SHP77 treated with DMSO at 0.1 percent for 48 hours (cell line): ENCODE measurements around the gene SH3BP2.

Source experiments
- DNase-seq: peaks from one replicate; lab custom pipeline; 2025; lab: John Stamatoyannopoulos, UW

The SH3BP2 gene

GRCh38 chr4:2803624-2804448 is 11.0 kb downstream of the SH3BP2 start:
- DNase-seq = no peak

DNA sequence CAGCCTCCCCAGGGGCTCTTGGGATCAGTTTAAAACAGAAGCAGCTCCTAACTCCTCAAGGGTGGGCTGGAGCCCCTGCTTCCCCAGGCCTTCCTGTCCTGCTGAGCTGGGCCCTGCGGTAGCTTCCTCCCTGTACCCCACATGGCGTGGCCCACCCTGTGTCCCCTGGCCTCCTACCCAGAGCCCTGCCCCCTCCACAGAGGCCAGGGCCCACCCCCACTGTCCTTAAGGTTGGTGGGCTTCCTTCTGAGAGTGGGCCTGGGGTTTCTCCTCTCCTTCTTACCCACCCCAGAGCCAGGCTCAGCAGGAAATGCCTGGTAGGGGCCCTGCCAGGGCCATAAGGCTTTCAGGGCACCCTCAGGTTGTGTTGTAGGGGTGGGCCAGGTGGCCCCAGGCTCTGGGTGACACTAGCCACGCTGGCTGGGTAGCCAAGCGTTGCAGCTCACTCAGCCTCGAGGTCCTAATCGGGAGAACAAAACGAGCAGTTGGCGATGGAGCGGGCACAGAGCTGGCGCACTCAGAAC is 11.6 kb downstream of the SH3BP2 start:
- no peak for DNase-seq

DNA sequence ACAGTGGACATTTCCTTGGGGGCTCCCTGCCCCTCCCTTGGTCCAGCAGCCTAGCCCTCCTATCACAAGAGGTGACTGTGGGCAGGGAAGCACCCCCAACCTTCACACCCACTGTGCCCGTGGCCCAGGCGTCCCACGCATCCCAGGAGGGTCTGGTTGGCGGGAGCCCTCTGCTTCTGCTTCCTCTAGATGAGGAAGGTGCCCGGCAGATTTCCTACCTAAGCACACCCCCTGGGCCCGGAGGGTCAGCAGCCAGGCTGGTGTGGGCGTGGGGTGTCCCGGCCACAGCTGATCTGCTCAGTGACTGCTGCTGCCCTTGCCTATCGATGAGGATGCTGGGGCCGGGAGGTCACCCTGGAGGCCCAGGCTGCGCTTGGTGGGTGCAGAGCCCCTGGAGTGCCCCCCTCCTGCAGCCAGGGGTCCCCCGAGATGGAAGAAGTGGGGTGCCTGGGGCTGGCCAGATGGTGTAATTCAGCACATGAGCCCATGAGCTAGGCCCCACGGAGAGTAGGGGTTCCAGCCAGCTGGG is 12.2 kb downstream of the SH3BP2 start:
- no peak for DNase-seq

DNA sequence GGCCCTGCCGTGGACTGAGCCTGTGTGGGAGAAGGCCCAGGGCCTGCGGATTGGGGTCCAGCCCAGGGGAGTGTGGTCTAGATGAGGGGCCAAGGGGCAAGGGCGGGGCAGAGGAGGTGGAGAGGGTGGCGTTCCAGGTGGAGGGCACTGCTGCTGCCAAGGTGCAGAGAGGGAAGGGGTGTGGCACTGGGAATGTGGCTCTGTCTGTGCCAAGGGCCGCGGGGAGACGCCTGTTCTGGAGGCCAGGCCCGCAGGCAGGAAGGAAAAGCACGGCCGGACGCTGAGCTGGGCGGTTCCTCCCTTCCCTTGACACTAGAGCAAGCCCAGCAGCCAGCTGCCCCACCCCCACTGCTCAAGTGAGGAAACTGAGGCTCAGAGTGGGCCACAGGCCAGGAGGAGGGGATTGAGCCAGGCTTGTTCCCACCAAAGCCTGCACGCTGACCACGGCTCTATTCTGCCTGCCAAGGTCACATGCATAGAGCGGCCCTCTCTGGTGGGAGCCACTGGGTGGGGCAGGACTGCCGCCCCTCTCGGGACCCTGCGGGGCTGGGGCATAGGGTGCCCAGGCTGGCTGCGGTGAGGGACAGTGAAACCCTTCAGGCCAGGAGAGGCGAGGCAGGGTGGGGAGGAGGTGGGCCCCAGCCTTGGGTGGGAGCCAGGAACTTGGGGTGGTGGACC is 13.0 kb downstream of the SH3BP2 start:
- DNase-seq = no peak

GRCh38 chr4:2806390-2807355 is 13.8 kb downstream of the SH3BP2 start:
- DNase-seq = no peak

- DNase-seq = no peak
Observed at GRCh38 chr4:2807571-2807970, 14.7 kb downstream of the SH3BP2 start.

DNA sequence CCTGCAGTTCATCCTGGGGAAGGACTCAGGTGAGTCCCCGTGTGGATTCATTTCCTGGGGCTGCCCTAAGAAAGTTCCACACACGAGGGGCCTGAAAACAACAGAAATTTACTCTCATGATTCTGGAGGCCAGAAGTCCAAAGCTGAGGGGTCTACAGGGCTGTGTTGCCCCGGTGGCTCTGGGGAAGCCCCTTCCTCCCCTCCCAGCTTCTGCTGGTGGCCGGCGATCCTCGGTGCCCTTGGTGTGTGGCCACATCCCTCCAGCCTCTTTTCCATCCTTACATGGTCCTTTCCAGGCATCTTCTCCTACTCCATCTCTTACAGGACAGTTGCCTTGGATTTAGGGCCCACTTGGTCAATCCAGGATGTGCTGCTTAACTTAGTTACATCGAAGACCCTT is 15.1 kb downstream of the SH3BP2 start:
- DNase-seq = no peak

DNA sequence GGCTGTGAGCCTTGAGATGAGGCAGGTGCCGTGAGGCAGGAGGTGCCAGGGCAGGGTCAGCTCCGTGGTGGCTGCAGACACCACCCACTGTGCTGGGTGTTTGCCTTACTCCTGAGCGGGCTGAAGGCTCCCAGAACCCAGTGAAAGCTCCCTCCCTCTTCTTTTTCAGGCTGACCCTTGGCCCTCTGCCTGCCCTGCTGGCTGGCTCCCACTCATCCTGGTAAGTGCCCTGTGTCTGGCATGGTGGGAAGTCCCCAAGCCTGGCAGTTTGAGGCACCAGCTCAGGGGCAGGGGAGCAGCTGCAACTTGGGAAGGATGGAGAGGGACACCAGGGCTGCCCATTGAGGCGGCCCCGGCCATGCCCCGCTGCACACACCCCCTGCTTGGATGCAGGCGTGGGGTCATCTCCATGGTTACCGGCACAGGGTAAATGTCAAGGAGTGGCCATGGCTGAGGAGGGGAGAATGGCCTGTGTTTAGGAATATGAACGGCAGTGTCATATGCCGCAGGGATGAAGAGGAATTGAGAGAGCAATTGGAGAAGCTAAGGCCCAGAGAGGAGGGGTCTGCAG is 16.8 kb downstream of the SH3BP2 start:
- DNase-seq = no peak

GRCh38 chr4:2810388-2810787 is 17.5 kb downstream of the SH3BP2 start:
- DNase-seq = no peak

GRCh38 chr4:2811830-2812611 is 19.1 kb downstream of the SH3BP2 start:
- peak; percentile 26 for DNase-seq

DNA sequence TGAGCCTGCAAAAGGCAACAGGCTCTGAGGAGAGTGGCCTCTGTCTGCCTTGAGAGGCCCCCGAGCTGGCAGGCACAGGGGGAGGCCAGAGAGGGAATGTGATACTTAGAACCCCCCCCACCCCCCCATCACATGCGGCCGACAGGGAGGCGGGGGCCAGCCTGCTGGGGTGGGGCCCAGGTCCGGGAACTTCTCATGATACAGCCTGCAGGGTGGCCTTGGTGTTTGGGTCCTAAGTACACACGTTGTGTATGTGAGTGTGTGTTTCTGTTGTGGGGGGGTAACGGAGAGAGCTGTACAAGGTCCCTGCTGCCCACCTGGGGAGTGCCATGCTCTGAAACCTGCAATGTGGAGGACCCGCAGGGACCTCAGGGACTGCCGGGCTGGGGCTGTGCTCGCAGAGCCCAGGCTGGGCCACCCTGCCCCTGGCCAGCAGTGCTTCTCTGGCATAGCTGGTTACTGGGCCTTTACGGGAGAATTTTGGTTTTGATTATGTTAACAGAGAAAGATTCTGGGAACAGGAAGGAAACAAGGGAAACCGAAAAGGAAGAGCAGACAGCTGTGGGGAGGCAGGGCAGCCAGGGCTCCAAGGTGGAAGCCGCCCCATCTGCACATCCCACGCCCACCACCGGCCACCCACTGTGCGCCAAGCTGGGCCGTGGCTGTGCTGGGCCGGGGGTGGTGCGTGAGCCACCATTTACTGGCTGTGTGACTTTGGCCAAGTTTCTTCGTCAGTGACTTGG is 19.9 kb downstream of the SH3BP2 start:
- DNase-seq = no peak

DNA sequence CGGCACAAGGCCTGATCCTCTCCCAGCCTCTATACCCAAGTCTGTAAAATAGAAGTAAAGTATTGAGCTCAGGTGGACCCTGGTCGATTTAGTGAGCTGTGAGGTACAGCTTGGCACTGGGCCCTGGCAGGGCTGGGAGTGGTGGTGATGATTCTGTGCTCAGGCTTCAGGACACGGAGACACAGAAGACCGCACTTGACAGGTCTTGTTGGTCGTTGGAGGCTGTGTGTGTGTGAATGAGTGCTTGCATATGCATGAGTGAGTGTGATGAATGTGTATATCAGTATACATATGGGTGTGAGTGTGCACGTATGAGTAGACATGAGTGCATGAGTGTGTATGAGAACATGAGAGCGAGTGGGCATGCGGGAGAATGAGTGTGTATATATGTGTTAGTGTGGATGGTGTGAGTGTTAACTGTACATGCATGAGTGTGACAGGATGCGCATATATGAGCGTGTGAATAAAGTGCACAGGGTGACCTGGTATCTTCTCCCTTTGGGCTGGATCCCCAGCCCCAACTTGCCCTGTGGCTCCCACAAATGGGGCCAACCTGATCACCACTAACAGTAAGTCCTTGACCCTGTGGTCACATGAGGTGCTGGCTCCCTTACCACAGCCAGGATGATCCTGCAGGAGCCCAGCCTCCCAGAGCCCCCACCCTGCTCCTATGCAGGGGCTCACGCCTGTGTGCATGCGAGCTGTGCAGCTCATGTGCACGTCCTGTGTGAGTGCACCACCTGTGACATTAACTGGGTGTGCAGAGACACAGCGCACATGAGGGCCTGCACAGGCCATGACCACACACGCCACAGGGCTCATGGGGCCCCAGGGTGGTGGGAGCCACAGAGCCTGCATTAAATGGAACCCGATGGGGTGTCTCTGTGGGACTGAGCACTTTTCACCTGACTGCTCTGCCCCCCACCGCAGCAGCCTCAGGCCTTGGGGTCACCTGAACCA is 20.8 kb downstream of the SH3BP2 start:
- no peak for DNase-seq

DNA sequence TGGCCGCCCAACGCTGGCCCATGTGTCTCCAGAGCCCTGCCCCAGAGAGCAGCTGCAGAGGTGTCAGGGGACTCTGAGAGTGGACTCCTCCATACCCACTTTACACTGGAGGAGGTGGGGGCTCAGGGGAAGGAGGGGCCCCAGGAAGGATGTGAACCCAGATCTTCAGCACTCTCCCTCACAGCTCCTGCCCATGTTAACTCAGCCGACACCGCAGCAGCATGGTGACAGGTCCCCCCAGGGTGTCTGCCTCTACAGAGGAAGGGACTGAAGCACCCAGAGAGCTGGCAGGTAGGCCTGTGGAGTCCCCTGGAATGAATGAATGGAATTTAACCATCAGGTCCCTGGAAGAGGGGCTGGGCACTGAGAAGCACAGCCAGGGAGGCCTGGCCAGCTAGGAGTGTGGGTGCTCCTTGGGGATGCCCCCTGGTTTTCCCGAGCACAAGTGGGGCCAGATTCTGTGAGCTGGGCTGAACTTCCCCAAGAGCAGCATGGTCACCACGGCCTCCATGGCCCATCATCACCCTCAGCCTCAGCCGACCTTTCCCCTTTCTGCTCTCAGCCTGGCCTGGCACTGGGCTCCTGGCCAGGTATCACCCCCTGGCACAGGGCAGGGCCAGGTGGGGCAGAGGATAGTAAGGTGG is 21.9 kb downstream of the SH3BP2 start:
- DNase-seq = no peak

DNA sequence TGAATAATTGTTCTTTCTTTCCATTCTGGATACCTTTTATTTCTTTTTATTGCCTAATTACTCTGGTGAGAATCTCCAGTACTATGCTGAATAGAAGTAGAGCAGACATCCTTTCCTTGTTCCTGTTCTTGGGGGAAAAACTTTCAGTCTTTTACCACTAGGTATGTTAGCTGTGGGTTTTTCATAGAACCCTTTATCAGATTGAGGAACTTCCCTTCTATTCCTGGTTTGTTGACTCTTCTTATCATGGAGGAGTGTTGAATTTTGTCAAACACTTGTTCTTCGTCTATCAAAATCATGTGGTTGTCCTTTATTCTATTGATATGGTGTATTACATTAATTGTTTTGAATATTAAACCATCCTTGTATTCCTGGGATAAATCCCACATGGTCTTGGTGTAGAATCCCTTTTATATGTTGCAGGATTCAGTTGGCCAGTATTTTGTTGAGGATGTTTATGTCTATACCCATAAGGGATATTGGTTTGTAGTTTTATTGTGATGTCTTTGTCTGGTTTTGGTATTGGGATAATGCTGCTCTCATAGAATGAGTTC is 23.6 kb downstream of the SH3BP2 start:
- no peak for DNase-seq

DNA sequence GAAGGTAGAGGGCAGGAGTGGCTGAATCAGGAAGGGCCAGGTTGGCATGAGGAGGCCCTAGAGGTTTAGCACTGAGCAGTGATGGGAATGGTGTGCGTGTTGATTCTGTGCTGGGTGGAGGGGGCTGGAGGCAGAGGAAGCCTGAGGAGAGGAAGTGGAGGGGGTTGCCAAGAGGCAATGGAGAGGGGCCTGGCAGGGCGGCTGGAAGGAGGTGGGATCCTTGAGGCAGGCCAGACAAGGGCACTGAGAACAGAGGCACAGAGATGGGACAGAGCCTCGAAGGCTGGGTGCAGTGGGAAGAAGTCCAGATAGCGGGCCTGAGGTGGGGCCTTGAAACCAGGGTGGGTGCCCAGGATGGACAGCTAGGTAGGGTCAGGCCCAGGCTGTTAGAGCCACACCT is 24.3 kb downstream of the SH3BP2 start:
- DNase-seq = no peak

GRCh38 chr4:2817701-2818350 is 24.9 kb downstream of the SH3BP2 start:
- DNase-seq = no peak

DNA sequence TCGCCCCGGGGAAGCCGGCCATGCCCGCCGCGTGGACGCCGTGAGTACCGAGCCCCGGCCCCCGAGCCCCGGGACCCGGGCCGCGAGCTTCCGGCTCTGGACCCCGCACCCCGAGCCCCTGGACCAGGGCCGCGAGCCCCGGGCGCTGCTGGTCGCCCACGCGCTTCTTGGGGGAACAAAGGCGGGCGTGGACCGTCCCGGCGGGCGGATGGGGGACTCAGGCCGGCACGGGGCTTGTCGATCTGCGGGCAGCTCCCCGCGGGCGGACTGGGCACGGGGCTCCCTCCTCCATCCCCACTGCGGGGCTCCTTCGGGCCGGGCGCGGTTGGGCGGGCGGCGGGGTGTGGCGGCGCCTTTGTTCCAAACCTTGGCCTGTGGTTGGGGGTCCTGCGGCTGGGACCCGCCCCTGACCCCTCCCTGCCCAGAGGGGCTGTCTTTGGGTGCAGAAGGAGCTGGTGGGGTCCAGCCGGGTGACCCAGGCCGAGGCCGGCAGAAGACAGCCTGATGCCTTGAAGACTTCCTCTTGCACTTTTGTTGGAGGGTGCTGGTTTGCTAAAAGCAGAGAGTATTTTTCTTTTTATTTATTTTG is 25.6 kb downstream of the SH3BP2 start:
- DNase-seq = no peak
